GM04504 (cell line): Measurements from ENCODE around the gene ZNF322.

Experiments
- DNase-seq: peaks from one replicate; pipeline ENCODE4 v3.0.0-alpha.2; 2012; ENCODE audit warnings: low read depth

Gene ZNF322

GRCh38 chr6:26588965-26589364, 70.6 kb downstream of the ZNF322 start:
- no peak for DNase-seq
